Pancreas (tissue), 10 donors: ENCODE measurements around the gene PPP1R16B. TPM values are rescaled to one million over a fixed set of nuclear protein-coding genes. Genes with fewer than 3 reads are reported as not detected.

Experiments
- ATAC-seq, 4 donors: fragments of 200-7000 bp; cut with Tn5 transposase; one replicate each; pipeline versions ENCODE4 v1.8.0 to v1.9.1; 2020; ENCODE audit warnings: mild to moderate bottlenecking in 4 of 4, moderate library complexity in 4 of 4
- DNase-seq, 6 donors: peaks; one replicate each; pipeline ENCODE4 v3.0.0-alpha.2; 2020
- FAIRE-seq: peaks from 2 replicates; lab custom pipeline; 2012; peaks lifted over from hg19 to GRCh38; lab: Jason Lieb, UNC
- H3K27ac ChIP-seq, 4 donors: fragments of 200-600 bp; sonication (generic); 1 replicate in 3 of 4; 2 replicates in 1 of 4; pipeline versions ENCODE4 v1.5.0 to v1.8.0; 2020
- H3K27me3 ChIP-seq, 4 donors: fragments of 200-600 bp; one replicate each; pipeline ENCODE4 v1.8.0; 2021
- H3K36me3 ChIP-seq, 3 donors: fragments of 200-600 bp; sonication (generic) in 1 of 3; one replicate each; pipeline versions ENCODE4 v1.5.0 to v1.8.0; 2020 to 2021
- H3K4me1 ChIP-seq, 3 donors: fragments of 200-600 bp; one replicate each; pipeline ENCODE4 v1.8.0; 2021
- H3K4me3 ChIP-seq, 4 donors: fragments of 200-600 bp; sonication (generic) in 2 of 4; one replicate each; pipeline versions ENCODE4 v1.5.0 to v1.8.0; 2020 to 2021
- H3K9me3 ChIP-seq, 4 donors: fragments of 200-600 bp; one replicate each; pipeline ENCODE4 v1.8.0; 2021
- WGBS, 2 donors: extraction: QIAGEN DNeasy Blood & Tissue Kit; methylation state at CpG; one replicate each; pipeline ENCODE4 v1.1.7; 2013; 5-methylcytosine and 5-hydroxymethylcytosine counted together
- intact Hi-C, 3 donors: fragments of 100-400 bp; cut with DNase I; formaldehyde crosslinking; loops; one replicate each; pipeline versions ENCODE4 v1.11.1 to v1.14.2; 2022
- polyA plus RNA-seq, 2 donors: library from polyadenylated mRNA; stranded (reverse); fragments of 200-250 nt; gene quantifications; one replicate each; pipeline ENCODE4 v1.2.3, GENCODE V29; 2013
- total RNA-seq, 6 donors: library from RNA; stranded (reverse); fragmentation: NEBNext Ultra II Directional in 4 of 6; extraction: Animal tissue kit (Norgen Biotek cat#: 25700) in 4 of 6; gene quantifications; one replicate each; pipeline versions ENCODE4 v1.2.1 to v1.2.4, GENCODE V29; 2021 to 2023
- TF ChIP-seq, protein P1 (sequence below), 4 donors: fragments of 200-600 bp; sonication (generic) in 3 of 4; IDR thresholded peaks; one replicate each; pipeline versions ENCODE4 v1.5.0 to v1.8.0; 2021; ENCODE audit warnings: antibody characterized with exemption in 4 of 4
- donor health status: healthy with polysubstance abuse.
- donor health status: DM: no; HTN: no; CAD: no; lungs with moderate emphysema.
- donor health status: DM: no; HTN: no; CAD: no.
- donor health status: control.
- donor health status: control.
- donor health status: Bipolar disorder and iron deficiency.
- donor health status: DM: yes; HTN: yes; CAD: no.
- donor health status: DM: no; HTN: no; CAD: no.
- donor health status: DM: no; HTN: no; CAD: no.
- donor health status: DM: yes; HTN: yes; CAD: no.

Gene PPP1R16B
- total and polyA plus RNA-seq, 8 donors, result 1.0 to 2.7 (median 1.3) TPM

DNA sequence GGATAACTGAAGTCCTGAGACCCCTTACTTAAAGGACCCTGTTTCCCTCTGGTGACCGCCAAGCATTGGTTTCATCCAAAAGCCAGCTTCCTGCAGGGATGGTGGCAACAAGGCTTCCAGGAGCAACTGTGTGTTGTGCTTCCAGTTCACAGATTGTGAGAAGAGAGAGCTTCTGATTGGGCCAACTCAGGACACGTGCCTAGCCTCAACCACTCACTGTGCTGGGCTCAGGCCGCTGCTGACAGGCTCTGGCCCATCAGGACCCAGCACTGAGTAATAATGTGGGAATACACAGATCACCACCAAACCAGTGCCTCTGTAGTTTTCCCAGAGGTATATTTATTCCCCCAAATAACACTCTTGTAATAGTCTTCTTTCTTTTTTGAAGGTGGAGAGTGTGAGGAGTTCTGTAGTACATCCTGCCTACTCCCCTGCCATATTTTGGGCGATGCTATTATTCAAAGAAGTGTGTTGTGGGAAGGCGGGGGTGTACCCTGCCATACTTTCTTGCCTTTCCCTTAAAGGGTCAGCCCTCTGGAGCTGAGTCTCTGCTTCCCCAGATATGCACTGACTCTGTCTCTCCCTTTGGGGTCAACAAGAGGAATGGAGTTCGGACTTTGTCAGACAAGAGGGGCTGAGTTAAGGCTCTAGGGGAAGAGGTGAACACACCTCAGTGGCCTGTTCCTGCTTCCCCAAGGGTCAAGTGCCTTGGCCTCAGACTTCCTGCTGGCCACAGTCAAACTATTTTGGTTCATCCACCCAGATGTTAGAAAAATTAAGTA, 23.2 kb downstream of the PPP1R16B start:
- Histone ChIP-seq H3K4me3 (no peak overlapping the region), H3K27ac (no peak overlapping the region), H3K27me3 (no peaks in the 10 kb centered on the region), H3K9me3 (no peaks in the 10 kb centered on the region), H3K36me3 (no peaks in the 10 kb centered on the region), H3K4me1 (no peaks in the 10 kb centered on the region)
- TF ChIP-seq, protein P1, sequence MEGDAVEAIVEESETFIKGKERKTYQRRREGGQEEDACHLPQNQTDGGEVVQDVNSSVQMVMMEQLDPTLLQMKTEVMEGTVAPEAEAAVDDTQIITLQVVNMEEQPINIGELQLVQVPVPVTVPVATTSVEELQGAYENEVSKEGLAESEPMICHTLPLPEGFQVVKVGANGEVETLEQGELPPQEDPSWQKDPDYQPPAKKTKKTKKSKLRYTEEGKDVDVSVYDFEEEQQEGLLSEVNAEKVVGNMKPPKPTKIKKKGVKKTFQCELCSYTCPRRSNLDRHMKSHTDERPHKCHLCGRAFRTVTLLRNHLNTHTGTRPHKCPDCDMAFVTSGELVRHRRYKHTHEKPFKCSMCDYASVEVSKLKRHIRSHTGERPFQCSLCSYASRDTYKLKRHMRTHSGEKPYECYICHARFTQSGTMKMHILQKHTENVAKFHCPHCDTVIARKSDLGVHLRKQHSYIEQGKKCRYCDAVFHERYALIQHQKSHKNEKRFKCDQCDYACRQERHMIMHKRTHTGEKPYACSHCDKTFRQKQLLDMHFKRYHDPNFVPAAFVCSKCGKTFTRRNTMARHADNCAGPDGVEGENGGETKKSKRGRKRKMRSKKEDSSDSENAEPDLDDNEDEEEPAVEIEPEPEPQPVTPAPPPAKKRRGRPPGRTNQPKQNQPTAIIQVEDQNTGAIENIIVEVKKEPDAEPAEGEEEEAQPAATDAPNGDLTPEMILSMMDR (IDR thresholded peaks at IDR 0.05), result no peak
- FAIRE-seq (no peak), ATAC-seq (no peak), DNase-seq (no peak)
- intact Hi-C loops, result no loop called here
- 81 to 85% methylated on average over 6 of the region's 6 CpGs for WGBS, 2 donors

DNA sequence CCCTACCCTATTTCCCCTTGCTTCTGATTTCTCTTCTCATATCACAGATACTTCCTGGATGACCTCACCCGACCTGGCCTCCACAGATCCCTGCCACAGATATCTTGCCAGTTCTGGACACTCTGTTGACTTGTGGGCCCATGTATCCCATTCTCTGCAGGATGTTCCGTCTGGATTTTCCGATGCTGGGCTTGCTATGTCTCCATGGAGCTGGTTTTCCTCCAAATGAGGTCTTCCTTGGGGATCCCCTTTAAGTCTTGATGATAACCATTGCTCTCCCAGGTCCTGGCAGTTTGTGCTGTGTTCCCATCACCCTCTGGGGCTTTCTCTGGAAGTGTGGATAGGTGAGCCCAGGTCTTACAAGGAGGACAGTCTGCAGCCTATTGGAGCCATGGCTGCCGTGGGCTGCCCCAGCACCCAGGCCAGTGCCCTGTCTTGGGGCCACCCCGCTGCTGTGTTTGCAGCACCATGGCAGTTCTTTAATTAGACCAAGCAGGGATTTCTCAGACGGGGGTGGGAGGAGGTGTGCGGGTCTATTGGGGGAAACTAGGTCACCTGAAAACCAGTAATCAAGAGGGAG, 23.9 kb downstream of the PPP1R16B start:
- Histone ChIP-seq H3K9me3 (no peaks in the 10 kb centered on the region), H3K4me1 (no peaks in the 10 kb centered on the region), H3K4me3 (no peak overlapping the region), H3K36me3 (no peaks in the 10 kb centered on the region), H3K27ac (no peak overlapping the region), H3K27me3 (no peaks in the 10 kb centered on the region)
- DNase-seq (no peak), ATAC-seq (no peak), FAIRE-seq (no peak)
- intact Hi-C loops, result no loop called here
- TF ChIP-seq, protein P1 (IDR thresholded peaks at IDR 0.05), result no peak
- WGBS, 2 donors, result 79 to 80% methylated on average over 7 of the region's 7 CpGs

DNA sequence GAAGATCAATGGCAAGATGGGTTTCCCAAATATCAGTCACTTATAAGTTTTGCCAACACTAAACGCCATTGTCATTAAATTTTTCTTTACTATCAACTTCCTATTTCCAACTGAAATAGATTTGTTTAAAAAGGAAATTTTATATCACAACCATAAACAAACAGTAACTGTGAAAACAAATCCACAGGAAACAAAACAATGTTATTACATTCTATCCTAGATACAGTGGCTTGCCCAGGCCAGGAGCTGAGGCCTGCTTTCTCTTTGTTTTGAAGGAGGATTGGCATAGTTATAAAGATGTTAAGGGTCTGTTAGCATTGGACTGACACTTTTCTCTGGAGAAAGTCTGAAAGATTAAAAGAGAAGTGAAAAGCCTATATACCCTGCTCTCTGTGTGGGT, 24.9 kb downstream of the PPP1R16B start:
- WGBS, 2 donors, result 84 to 86% methylated on average over 1 of the region's 1 CpG
- no peak overlapping the region for H3K27ac ChIP-seq

DNA sequence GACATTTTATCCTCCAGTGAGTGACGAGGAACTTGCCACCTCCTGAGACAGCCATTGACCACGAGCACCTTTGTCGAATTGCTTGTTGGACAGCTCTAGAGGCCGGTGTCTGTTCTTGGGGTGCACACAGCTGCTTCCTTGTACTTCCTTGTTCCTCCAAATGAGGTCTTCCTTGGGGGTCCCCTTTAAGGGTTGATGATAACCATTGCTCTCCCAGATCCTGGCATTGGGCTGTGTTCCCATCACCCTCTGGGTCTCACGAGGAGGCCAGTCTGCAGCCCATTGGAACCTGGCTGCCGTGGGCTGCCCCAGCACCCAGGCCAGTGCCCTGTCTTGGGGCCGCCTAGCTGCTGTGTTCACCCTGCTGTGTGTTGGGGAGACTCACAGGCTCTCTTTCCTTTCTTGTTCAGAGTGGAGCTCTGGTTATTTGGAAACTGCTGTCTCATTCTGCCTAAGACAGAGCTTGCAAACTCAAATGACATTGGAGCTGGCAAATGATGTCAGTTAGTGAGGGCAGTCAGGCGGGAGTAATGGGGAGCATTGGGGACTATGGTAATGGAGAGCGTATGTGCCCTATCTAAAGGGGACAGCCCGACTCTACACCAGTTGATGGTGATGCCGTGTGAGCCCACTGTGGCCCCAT, 25.7 kb downstream of the PPP1R16B start:
- FAIRE-seq, result no peak

More for the DNA sequence above, 24.9 kb downstream of the PPP1R16B start:
- TF ChIP-seq, protein P1 (IDR thresholded peaks at IDR 0.05), result no peak
- no peaks in the 10 kb centered on the region for H3K4me1 ChIP-seq
- ATAC-seq, result no peak
- no peaks in the 10 kb centered on the region for H3K36me3 ChIP-seq
- intact Hi-C loops, result no loop called here
- no peak for DNase-seq
- H3K27me3 ChIP-seq, result no peaks in the 10 kb centered on the region
- no peaks in the 10 kb centered on the region for H3K9me3 ChIP-seq
- FAIRE-seq, result no peak
- no peak overlapping the region for H3K4me3 ChIP-seq

More for the DNA sequence above, 25.7 kb downstream of the PPP1R16B start:
- WGBS, 2 donors, result 82 to 89% methylated on average over 11 of the region's 11 CpGs
- no peak for ATAC-seq
- H3K27ac ChIP-seq, result no peak overlapping the region
- H3K36me3 ChIP-seq, result no peaks in the 10 kb centered on the region
- no peaks in the 10 kb centered on the region for H3K27me3 ChIP-seq
- DNase-seq, result no peak
- no peak overlapping the region for H3K4me3 ChIP-seq
- TF ChIP-seq, protein P1 (IDR thresholded peaks at IDR 0.05), result no peak
- H3K4me1 ChIP-seq, result no peaks in the 10 kb centered on the region
- H3K9me3 ChIP-seq, result no peaks in the 10 kb centered on the region
- intact Hi-C loops, result no loop called here
